Astrocyte (in vitro differentiated cells and primary cell): Measurements from ENCODE around the gene EMP2. TPM values are rescaled to one million over a fixed set of nuclear protein-coding genes. Genes with fewer than 3 reads are reported as not detected.
"Not testable (repeated sequence)": the region's sequence is repeated elsewhere in the genome, so short reads cannot be mapped to it uniquely, and the experiment has no call there.

Experiments
- DNase-seq: peaks from one replicate; pipeline ENCODE4 v3.0.0-alpha.2; 2010; ENCODE audit warnings: low read depth
- FAIRE-seq: peaks from 2 replicates; lab custom pipeline; 2011; peaks lifted over from hg19 to GRCh38; lab: Jason Lieb, UNC
- H2AFZ ChIP-seq: 2 replicates; pipeline ENCODE4 v1.6.0; 2012; ENCODE audit warnings: low read depth, low read length, inconsistent platforms
- H3K27ac ChIP-seq: 2 replicates; pipeline ENCODE4 v1.5.1; 2011; ENCODE audit warnings: low read depth, low read length, inconsistent platforms
- H3K27me3 ChIP-seq: 2 replicates; pipeline ENCODE4 v1.6.0; 2011; ENCODE audit warnings: low read length, inconsistent platforms; ENCODE audit not compliant: insufficient read depth
- H3K36me3 ChIP-seq: 2 replicates; pipeline ENCODE4 v1.5.1; 2011; ENCODE audit warnings: low read length, inconsistent platforms; ENCODE audit not compliant: insufficient read depth
- H3K4me1 ChIP-seq: 2 replicates; pipeline ENCODE4 v1.5.1; 2011; ENCODE audit warnings: low read length, inconsistent platforms; ENCODE audit not compliant: insufficient read depth
- H3K4me2 ChIP-seq: 2 replicates; pipeline ENCODE4 v1.6.0; 2012; ENCODE audit warnings: low read length, inconsistent platforms
- H3K4me3 ChIP-seq: 2 replicates; pipeline ENCODE4 v1.5.1; 2011; ENCODE audit warnings: low read depth, mild to moderate bottlenecking, low read length, inconsistent platforms; ENCODE audit not compliant: insufficient read depth
- H3K79me2 ChIP-seq: 2 replicates; pipeline ENCODE4 v1.6.0; 2012; ENCODE audit warnings: mild to moderate bottlenecking, low read length, inconsistent platforms; ENCODE audit not compliant: insufficient read depth
- H3K9ac ChIP-seq: 2 replicates; pipeline ENCODE4 v1.6.0; 2012; ENCODE audit warnings: mild to moderate bottlenecking, low read length, inconsistent platforms
- H3K9me3 ChIP-seq: 2 replicates; pipeline ENCODE4 v1.5.1; 2012; ENCODE audit warnings: low read depth, mild to moderate bottlenecking, low read length, inconsistent platforms; ENCODE audit not compliant: insufficient read depth
- H4K20me1 ChIP-seq: 2 replicates; pipeline ENCODE4 v1.6.0; 2012; ENCODE audit warnings: low read length, inconsistent platforms; ENCODE audit not compliant: insufficient read depth
- H3K27ac Mint-ChIP-seq: one replicate; pipeline ENCODE4 v1.8.0; 2021; ENCODE audit warnings: mild to moderate bottlenecking, mixed read lengths; ENCODE audit not compliant: unreplicated experiment
- H3K27me3 Mint-ChIP-seq: one replicate; pipeline ENCODE4 v1.8.0; 2021; ENCODE audit warnings: low read depth, mixed read lengths; ENCODE audit not compliant: unreplicated experiment
- H3K36me3 Mint-ChIP-seq: one replicate; pipeline ENCODE4 v1.8.0; 2021; ENCODE audit warnings: low read depth, mixed read lengths; ENCODE audit not compliant: unreplicated experiment
- H3K4me1 Mint-ChIP-seq: one replicate; pipeline ENCODE4 v1.8.0; 2021; ENCODE audit warnings: low read depth, mixed read lengths; ENCODE audit not compliant: unreplicated experiment
- H3K4me3 Mint-ChIP-seq: one replicate; pipeline ENCODE4 v1.8.0; 2021; ENCODE audit warnings: mild to moderate bottlenecking, moderate library complexity, mixed read lengths; ENCODE audit not compliant: unreplicated experiment
- H3K9me3 Mint-ChIP-seq: one replicate; pipeline ENCODE4 v1.8.0; 2021; ENCODE audit warnings: mild to moderate bottlenecking, mixed read lengths; ENCODE audit not compliant: unreplicated experiment
- EZH2 ChIP-seq: IDR thresholded peaks from 2 replicates; pipeline ENCODE4 v1.6.1; 2012; ENCODE audit warnings: mild to moderate bottlenecking, low read length, inconsistent platforms; ENCODE audit not compliant: insufficient read depth
- total RNA-seq: library from RNA; stranded (reverse); gene quantifications from 2 replicates; pipeline ENCODE4 v1.2.1, GENCODE V29; 2021
- TF ChIP-seq, protein P1 (sequence below): IDR thresholded peaks from 2 replicates; pipeline ENCODE4 v1.5.1; 2011; ENCODE audit warnings: low read depth, mild to moderate bottlenecking, inconsistent platforms, low read length, moderate library complexity; ENCODE audit not compliant: insufficient read depth

EMP2 gene
- total RNA-seq, 1 donor from 2014 or later = 1.7 TPM

DNA sequence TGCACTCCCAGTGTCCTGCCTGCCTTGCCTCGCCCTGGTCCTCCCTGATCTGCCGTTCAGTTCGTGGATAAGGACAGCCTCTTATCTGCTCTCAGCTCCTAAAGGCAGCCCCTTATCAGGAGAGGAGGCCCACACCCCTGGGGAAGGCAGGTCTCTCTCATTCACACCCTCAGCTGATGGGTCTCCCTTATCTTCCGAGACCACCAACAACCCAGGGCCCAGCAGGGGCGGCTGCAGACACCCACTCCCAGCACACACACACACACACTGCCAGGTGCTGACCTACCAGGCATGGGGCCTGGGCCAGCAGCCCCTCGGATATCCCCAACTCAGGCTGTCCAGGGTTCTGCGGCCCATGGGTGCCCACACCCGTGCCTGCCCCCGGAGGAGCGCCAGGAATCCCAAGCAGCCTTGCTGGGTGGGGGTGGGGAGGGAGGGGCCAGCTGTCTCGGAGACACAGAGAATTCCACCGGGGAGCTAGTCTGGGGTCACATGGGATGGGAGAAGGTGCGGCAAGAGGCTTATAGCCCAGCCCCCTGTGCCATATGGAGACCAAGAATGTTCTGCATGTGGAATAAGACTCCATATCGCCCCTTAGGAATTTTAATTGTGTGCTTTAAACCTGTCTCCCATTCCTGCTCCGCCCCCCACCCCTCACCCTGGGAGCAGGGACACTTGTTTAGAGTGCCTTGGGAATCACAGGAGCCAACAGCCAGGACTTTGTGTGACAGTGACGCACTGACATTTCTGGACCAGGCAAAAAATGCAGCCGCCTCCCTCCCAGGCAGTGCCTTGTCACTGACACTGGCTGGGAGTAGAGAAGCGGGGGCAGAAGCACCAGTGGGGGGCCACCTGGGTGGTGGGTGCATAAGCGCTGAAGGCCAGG, 41.9 kb upstream of the EMP2 start:
- Histone ChIP-seq H3K4me2 (no peak overlapping the region), H3K9ac (no peak overlapping the region)
- DNase-seq = no peak

DNA sequence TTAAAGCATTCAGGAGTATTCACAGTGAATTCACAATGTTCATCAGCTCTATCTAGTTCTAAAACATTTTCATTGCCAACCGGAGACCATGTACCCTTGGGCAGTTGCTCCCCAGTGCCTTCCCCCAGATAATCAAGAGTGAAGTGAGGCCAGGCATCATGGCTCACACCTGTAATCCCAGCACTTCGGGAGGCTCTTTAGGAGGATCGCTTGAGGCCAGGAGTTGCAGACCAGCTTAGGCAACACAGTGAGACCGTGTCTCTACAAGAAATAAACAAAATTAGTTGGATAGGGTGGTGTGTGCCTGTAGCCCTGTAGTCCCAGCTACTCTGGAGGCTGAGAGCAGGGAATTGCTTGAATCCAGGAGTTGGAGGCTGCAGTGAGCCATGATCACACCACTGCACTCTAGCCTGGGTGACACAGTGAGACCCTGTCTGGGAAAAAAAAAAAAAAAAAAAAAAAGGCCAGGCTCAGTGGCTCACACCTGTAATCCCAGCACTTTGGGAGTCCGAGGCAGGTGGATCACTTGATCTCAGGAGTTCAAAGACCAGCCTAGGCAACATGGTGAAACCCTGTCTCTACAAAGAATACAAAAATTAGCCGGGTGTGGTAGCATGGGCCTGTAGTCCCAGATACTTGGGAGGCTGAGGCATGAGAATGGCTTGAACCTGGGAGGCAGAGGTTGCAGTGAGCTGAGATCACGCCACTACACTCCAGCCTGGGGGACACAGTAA, 41.0 kb upstream of the EMP2 start:
- not testable (repeated sequence) for FAIRE-seq, H3K79me2 ChIP-seq, H3K4me3 ChIP-seq, H3K36me3 Mint-ChIP-seq, H3K9me3 ChIP-seq, H3K4me2 ChIP-seq, H3K27ac ChIP-seq, H3K27ac Mint-ChIP-seq, H3K4me1 Mint-ChIP-seq, DNase-seq, H3K9ac ChIP-seq, H3K27me3 ChIP-seq, H3K9me3 Mint-ChIP-seq, H3K4me3 Mint-ChIP-seq, H4K20me1 ChIP-seq, H3K36me3 ChIP-seq, H3K4me1 ChIP-seq, H2AFZ ChIP-seq
- peaks cover 28% of the 10 kb centered on the region for H3K27me3 Mint-ChIP-seq

More for the DNA sequence above, 41.9 kb upstream of the EMP2 start:
- no peaks in the 10 kb centered on the region for H3K79me2 ChIP-seq
- peaks cover 28% of the 10 kb centered on the region for H3K27me3 Mint-ChIP-seq
- peaks cover 2% of the 10 kb centered on the region for H3K9me3 Mint-ChIP-seq
- no peaks in the 10 kb centered on the region for H3K9me3 ChIP-seq
- no peak overlapping the region for H3K27ac Mint-ChIP-seq
- no peaks in the 10 kb centered on the region for H3K36me3 Mint-ChIP-seq
- peaks cover 3% of the 10 kb centered on the region for H3K4me1 ChIP-seq
- H3K27me3 ChIP-seq = no peaks in the 10 kb centered on the region
- H3K4me1 Mint-ChIP-seq = peaks cover 3% of the 10 kb centered on the region
- no peak for FAIRE-seq
- no peaks in the 10 kb centered on the region for H4K20me1 ChIP-seq
- no peak overlapping the region for H3K4me3 Mint-ChIP-seq
- no peak overlapping the region for H2AFZ ChIP-seq
- H3K4me3 ChIP-seq = no peak overlapping the region
- H3K27ac ChIP-seq = no peak overlapping the region
- TF ChIP-seq, protein P1, sequence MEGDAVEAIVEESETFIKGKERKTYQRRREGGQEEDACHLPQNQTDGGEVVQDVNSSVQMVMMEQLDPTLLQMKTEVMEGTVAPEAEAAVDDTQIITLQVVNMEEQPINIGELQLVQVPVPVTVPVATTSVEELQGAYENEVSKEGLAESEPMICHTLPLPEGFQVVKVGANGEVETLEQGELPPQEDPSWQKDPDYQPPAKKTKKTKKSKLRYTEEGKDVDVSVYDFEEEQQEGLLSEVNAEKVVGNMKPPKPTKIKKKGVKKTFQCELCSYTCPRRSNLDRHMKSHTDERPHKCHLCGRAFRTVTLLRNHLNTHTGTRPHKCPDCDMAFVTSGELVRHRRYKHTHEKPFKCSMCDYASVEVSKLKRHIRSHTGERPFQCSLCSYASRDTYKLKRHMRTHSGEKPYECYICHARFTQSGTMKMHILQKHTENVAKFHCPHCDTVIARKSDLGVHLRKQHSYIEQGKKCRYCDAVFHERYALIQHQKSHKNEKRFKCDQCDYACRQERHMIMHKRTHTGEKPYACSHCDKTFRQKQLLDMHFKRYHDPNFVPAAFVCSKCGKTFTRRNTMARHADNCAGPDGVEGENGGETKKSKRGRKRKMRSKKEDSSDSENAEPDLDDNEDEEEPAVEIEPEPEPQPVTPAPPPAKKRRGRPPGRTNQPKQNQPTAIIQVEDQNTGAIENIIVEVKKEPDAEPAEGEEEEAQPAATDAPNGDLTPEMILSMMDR = no peak
- no peak for TF ChIP-seq EZH2
- H3K36me3 ChIP-seq = no peaks in the 10 kb centered on the region

DNA sequence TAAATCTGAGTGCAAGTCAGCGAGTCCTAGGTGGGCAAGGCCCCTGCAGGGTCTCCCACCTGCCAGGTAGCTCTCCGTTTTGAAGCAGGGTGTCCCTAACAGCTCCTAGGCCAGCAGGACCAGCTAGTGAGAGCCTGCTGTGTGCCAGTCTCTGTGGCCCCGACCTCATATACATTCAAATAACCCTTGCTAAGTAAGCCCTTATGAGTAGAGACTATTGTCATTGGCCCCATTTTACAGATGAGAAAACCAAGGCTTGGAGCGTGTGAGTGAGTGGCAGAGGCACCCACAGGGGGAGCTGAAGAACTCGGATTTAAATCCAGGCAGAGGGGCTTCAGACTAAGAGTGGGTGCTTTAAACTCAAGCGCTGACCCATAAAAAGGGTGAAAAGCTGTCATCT, 39.7 kb upstream of the EMP2 start:
- peaks cover 9% of the 10 kb centered on the region for H3K4me1 ChIP-seq
- no peaks in the 10 kb centered on the region for H3K79me2 ChIP-seq
- H3K27me3 ChIP-seq = no peaks in the 10 kb centered on the region
- no peaks in the 10 kb centered on the region for H4K20me1 ChIP-seq
- Mint-ChIP-seq H3K4me3 (no peak overlapping the region), H3K27me3 (peaks cover 34% of the 10 kb centered on the region), H3K9me3 (no peaks in the 10 kb centered on the region), H3K36me3 (no peaks in the 10 kb centered on the region), H3K27ac (no peak overlapping the region), H3K4me1 (peaks cover 6% of the 10 kb centered on the region)
- no peaks in the 10 kb centered on the region for H3K9me3 ChIP-seq
- no peak overlapping the region for H3K27ac ChIP-seq
- FAIRE-seq = no peak
- H3K9ac ChIP-seq = no peak overlapping the region
- DNase-seq = no peak
- no peak overlapping the region for H3K4me3 ChIP-seq
- no peaks in the 10 kb centered on the region for H3K36me3 ChIP-seq
- no peak overlapping the region for H3K4me2 ChIP-seq
- H2AFZ ChIP-seq = no peak overlapping the region
- TF ChIP-seq, protein P1 = no peak
- TF ChIP-seq EZH2 = no peak
